B cell (primary cell): Measurements from ENCODE around the gene DDT.
"Not testable (repeated sequence)": the region's sequence is repeated elsewhere in the genome, so short reads cannot be mapped to it uniquely, and the experiment has no call there.

Experiments used
- CTCF ChIP-seq: fragments of 200-600 bp; IDR thresholded peaks from one replicate; pipeline ENCODE4 v1.8.0; 2022; ENCODE audit warnings: antibody characterized with exemption, mild to moderate bottlenecking
- EZH2 ChIP-seq: IDR thresholded peaks from 2 replicates; pipeline ENCODE4 v1.6.1; 2012; ENCODE audit warnings: borderline replicate concordance, low read depth, mild to moderate bottlenecking, moderate library complexity, low read length; ENCODE audit not compliant: insufficient read depth, poor library complexity, severe bottlenecking

- TF ChIP-seq CTCF, EZH2: not testable (repeated sequence)
These were observed 653 bp upstream of the DDT start for GRCh38 chr22:23974836-23975352.
